ENCODE results near the gene HRCT1. TPM values are rescaled to one million over a fixed set of nuclear protein-coding genes. Genes with fewer than 3 reads are reported as not detected.
A peak's percentile ranks its signal among the peaks of the same experiment; 100 is the strongest.

Gene HRCT1
- total RNA-seq, 4 donors from 2014 or later: 4.0 to 32.7 (median 17.0) TPM

- H3K4me1 ChIP-seq: peaks cover 7 to 49% (median 15%) of the 10 kb centered on the region in 3 donors
- no peak overlapping the region for H3K4me3 ChIP-seq
- no peaks in the 10 kb centered on the region for H3K9me3 ChIP-seq
- ATAC-seq: no peak
- H3K36me3 ChIP-seq: no peaks in the 10 kb centered on the region
- no peaks in the 10 kb centered on the region for H3K27me3 ChIP-seq
- WGBS, 2 donors (ENCODE audit: low coverage in 1 of 2): 70 to 74% methylated on average over 2 to 3 of the region's 3 CpGs
- TF ChIP-seq CTCF (IDR thresholded peaks at IDR 0.05): no peak
- TF ChIP-seq POLR2A (IDR thresholded peaks at IDR 0.05): no peak
- no peak for TF ChIP-seq EP300 (IDR thresholded peaks at IDR 0.05)
- no peak for TF ChIP-seq POLR2AphosphoS5 (IDR thresholded peaks at IDR 0.05)
- H3K27ac ChIP-seq: peak overlapping the region in 3 of 4 donors; percentile 20 to 64 (median 48)
Observed at GRCh38 chr9:35919212-35920008, 13.4 kb downstream of the HRCT1 start.

- no peaks in the 10 kb centered on the region for H3K9me3 ChIP-seq
- ATAC-seq: no peak
- H3K4me1 ChIP-seq: peaks cover 7 to 51% (median 15%) of the 10 kb centered on the region in 3 donors
- TF ChIP-seq CTCF (IDR thresholded peaks at IDR 0.05) (no peak), POLR2A (IDR thresholded peaks at IDR 0.05) (no peak), POLR2AphosphoS5 (IDR thresholded peaks at IDR 0.05) (no peak), EP300 (IDR thresholded peaks at IDR 0.05) (no peak)
- H3K36me3 ChIP-seq: no peaks in the 10 kb centered on the region
- no peaks in the 10 kb centered on the region for H3K27me3 ChIP-seq
- 42 to 75% methylated on average over 4 of the region's 4 CpGs for WGBS, 2 donors (ENCODE audit: low coverage in 1 of 2)
- peak overlapping the region in 3 of 4 donors; percentile 20 to 59 (median 48) for H3K27ac ChIP-seq
- no peak overlapping the region for H3K4me3 ChIP-seq
Observed at GRCh38 chr9:35920051-35920620, 14.1 kb downstream of the HRCT1 start.

- no peaks in the 10 kb centered on the region for H3K36me3 ChIP-seq
- no peaks in the 10 kb centered on the region for H3K9me3 ChIP-seq
- peak overlapping the region; percentile 74 to 93 (median 78) for H3K27ac ChIP-seq
- H3K27me3 ChIP-seq: no peaks in the 10 kb centered on the region
- peaks cover 7 to 40% (median 15%) of the 10 kb centered on the region in 3 donors for H3K4me1 ChIP-seq
- 100% methylated on average over 1 of the region's 1 CpG; no CpG with 5 or more reads in 1 of the 2 donors for WGBS, 2 donors (ENCODE audit: low coverage in 1 of 2)
- no peak for ATAC-seq
- no peak overlapping the region for H3K4me3 ChIP-seq
- no peak for TF ChIP-seq CTCF (IDR thresholded peaks at IDR 0.05)
- no peak for TF ChIP-seq POLR2A (IDR thresholded peaks at IDR 0.05)
- no peak for TF ChIP-seq EP300 (IDR thresholded peaks at IDR 0.05)
- TF ChIP-seq POLR2AphosphoS5 (IDR thresholded peaks at IDR 0.05): no peak
Observed at GRCh38 chr9:35923598-35923926, 17.6 kb downstream of the HRCT1 start.

GRCh38 chr9:35923927-35924763 is 18.1 kb downstream of the HRCT1 start:
- Histone ChIP-seq H3K4me3 (no peak overlapping the region), H3K4me1 (peaks cover 7 to 36% (median 15%) of the 10 kb centered on the region in 3 donors)
- peak; percentile 78 for ATAC-seq

More at GRCh38 chr9:35923927-35924763, 18.1 kb downstream of the HRCT1 start:
- TF ChIP-seq EP300 (IDR thresholded peaks at IDR 0.05) (no peak), POLR2AphosphoS5 (IDR thresholded peaks at IDR 0.05) (peak; percentile 46)
- Histone ChIP-seq H3K27ac (peak overlapping the region; percentile 74 to 93 (median 78)), H3K9me3 (no peaks in the 10 kb centered on the region), H3K27me3 (no peaks in the 10 kb centered on the region), H3K36me3 (no peaks in the 10 kb centered on the region)
- WGBS, 2 donors (ENCODE audit: low coverage in 1 of 2): 13 to 29% methylated on average over 3 to 9 of the region's 9 CpGs

Measured in gastroesophageal sphincter (tissue), 4 donors.